Inflammatory macrophage (primary cell): ENCODE data around the gene IRX2.

Experiments used
- DNase-seq, 2 donors: peaks; one replicate each; pipeline ENCODE4 v3.0.0-alpha.2; 2020 to 2022

IRX2 gene

GRCh38 chr5:2740051-2740875 is 11.2 kb downstream of the IRX2 start:
- DNase-seq: no peak

DNA sequence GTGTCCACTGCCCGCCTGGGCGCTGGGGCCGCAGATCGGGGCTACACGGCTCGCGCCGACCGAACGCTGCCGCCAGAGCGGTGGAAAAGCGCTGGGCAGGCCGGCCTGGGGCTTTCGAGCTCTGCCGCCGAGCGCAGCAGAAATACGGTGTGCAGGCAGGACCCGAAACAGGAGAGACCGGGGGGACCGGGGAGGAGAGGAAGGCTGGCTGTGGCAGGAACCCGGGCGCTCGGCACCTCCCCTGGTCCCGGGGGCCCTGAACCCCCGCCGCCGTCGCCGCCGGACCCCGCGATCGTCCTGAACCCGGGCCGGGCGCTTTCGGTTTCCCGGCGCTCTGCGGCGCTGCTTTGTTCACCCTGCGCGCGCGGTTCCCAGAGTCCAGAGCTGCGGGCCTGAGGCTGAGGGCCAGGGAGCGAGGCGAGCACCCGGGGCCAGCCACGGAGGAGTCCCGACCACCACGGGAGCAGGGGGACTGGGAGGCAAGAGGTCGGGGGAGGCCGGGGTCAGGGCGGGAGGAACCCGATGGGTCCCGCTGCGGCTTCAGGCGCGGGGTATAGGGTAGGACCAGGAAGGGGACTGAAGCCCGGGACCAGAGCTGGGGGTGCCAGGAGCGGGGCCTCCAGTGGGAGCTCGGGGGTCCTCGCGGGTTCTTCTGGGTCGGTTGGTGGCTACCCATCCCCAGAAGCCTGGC is 12.0 kb downstream of the IRX2 start:
- DNase-seq: no peak

DNA sequence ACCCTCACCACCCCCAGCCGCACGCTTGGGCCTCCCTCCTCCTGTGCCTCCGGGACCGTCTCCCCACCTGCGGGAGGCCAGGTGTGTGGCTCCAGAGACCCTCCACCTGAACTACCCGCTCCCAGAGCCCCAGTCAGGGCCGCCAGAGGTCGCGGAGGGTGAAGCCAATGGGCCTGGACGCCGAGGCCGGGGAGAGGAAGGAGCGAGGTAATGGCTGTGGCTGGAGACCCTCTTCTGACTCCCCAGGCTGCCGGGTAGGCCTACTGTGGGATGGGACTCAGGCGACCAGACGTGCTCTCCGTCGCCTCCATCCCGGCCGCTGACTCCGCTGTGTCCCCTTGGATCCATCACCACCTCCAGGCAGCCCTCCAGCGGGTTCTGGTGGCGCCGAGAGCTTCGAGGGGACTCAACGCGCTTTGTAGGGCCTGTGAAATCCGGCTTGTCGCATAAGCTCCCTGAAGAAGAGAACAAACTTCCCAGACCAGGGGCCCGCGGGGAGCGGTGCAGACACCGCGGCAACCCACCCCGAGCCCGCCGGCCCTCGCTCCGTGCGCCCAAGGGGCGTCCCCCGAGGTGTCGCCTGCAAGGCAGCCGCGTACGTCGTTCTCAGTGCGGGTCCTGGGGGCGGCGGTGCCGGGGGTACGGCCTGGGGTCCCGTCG is 12.6 kb downstream of the IRX2 start:
- DNase-seq: no peak

GRCh38 chr5:2738156-2738699 is 13.2 kb downstream of the IRX2 start:
- no peak for DNase-seq

- DNase-seq: no peak
Measured at GRCh38 chr5:2737273-2738155, 14.0 kb downstream of the IRX2 start.

GRCh38 chr5:2736872-2737271 is 14.6 kb downstream of the IRX2 start:
- DNase-seq: no peak

- no peak for DNase-seq
Measured at GRCh38 chr5:2735996-2736395, 15.5 kb downstream of the IRX2 start.

- no peak for DNase-seq
Measured at GRCh38 chr5:2732850-2733249, 18.6 kb downstream of the IRX2 start.

GRCh38 chr5:2732004-2732403 is 19.5 kb downstream of the IRX2 start:
- DNase-seq: no peak

DNA sequence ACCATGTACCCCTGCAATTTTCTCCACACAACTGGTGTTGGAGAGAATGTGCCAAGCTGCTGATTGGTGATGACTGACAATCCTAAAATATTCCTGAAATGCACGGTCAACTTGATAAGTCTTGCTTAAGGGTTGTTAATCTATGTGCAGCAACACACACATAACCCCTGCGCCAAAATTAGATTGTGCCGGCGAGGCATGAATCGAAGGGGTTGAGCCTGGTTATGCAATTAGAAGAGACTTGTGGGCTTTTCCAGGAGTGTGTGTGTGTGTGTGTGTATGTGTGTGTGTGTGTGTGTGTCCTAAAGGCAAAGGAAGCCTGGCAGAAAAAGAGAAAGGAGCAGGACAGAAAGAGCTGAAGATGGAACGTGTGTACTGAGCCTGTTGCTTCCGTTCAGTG is 22.3 kb downstream of the IRX2 start:
- DNase-seq: no peak

DNA sequence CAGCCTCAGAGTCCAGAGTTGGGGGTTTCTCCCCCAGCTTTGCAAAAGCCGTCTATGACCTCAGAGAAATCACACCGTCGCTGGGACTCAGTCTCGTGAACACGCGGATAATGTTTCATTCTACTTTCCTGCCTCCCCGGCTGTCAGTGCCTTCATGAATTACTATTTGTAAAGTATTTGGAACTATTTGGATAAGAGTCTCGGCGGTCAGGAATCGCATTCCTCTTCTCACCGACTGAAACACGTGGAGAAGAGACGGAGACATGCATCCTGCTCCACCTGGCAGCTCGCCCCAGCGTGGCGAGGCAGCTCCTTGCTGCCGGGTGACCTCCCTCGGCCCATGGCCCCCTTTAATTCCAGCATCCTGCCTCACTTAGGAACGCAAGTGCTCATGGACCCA is 23.9 kb downstream of the IRX2 start:
- DNase-seq: no peak

- no peak for DNase-seq
Measured at GRCh38 chr5:2725980-2726765, 25.3 kb downstream of the IRX2 start.

DNA sequence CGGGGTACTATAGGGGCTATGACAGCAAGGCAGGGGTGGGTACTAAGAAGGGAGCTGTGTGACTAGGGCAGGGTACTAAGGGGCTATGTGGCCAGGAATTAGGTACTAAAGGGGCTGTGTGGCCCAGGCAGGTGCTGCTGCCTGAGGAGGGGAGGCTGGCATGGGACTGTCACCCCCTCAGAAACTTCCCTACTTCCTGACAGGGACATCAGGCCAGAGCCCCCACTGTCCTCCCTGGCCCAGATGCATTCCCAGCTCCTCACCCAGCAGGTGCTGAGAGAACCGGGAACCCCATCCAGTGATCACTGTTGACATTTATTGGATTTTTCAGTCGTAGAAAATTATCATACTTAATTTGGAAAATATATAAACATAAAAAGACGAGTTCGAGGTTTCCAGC is 26.6 kb downstream of the IRX2 start:
- DNase-seq: no peak

- no peak for DNase-seq
Measured at GRCh38 chr5:2724031-2724581, 27.4 kb downstream of the IRX2 start.

DNA sequence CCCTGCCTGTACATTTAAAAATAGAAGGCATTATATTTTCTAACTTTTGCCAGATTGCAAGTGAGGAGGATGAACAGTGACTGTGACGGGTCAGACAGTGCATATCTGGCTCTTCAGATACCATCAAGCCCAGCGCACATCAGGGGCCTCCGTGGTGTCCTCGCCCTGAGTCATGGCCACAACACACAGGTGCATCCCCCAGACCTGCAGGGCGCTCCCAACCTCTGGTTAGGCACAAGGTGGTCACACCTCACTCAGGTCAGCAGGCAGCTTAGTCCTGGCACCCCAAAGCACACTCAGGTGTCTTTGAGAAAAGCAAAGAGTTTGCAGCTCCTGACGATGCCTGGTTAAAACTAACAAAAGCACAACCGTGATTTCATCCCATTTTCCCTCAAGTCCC is 28.6 kb downstream of the IRX2 start:
- DNase-seq: no peak

- DNase-seq: no peak
Measured at GRCh38 chr5:2721385-2722138, 29.9 kb downstream of the IRX2 start.

DNA sequence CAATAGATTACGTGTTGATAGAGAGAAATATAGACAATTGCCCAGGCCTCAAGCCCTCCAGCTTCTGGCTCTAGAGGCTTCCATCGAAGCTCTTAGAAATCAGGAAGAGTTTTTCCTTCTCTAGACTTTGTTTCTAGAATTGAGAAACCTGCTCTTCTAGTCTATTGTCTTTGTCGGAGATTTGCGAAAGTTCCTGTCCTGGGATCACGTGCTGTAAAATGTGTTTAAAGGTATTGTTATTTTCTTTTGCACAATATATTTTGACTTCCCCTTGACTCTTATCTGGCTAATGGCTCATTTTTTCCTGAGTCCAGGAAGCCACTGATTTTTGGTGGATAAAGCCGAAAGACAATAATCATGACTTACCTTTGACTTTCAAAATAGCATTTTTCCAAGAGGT is 32.1 kb downstream of the IRX2 start:
- DNase-seq: no peak

GRCh38 chr5:2718115-2718514 is 33.4 kb downstream of the IRX2 start:
- DNase-seq: no peak

- no peak for DNase-seq
Measured at GRCh38 chr5:2715856-2716255, 35.6 kb downstream of the IRX2 start.

- DNase-seq: no peak
Measured at GRCh38 chr5:2714805-2715204, 36.7 kb downstream of the IRX2 start.

GRCh38 chr5:2714026-2714425 is 37.5 kb downstream of the IRX2 start:
- no peak for DNase-seq
